Stomach (tissue), 4 donors: Measurements from ENCODE around the gene VSTM2B.

Source experiments
- CTCF ChIP-seq, 7 experiments: fragments of 450-650 bp in 4 of 7; fragments of 200-600 bp in 3 of 7; sonication (generic) in 3 of 7; IDR thresholded peaks; one replicate each; pipeline ENCODE4 v1.5.1; 2016 to 2019; ENCODE audit warnings: antibody characterized with exemption in 7 of 7, control low read depth in 2 of 7, mild to moderate bottlenecking in 1 of 7
- EP300 ChIP-seq: sonication (generic); formaldehyde crosslinking; IDR thresholded peaks from one replicate; pipeline ENCODE4 v1.6.1; 2017; ENCODE audit warnings: antibody characterized with exemption
- POLR2AphosphoS5 ChIP-seq, 3 donors: sonication (generic); formaldehyde crosslinking; IDR thresholded peaks; one replicate each; pipeline ENCODE4 v1.6.1; 2016; ENCODE audit warnings: antibody characterized with exemption in 3 of 3

- TF ChIP-seq CTCF (IDR thresholded peaks at IDR 0.05) = no peak
- no peak for TF ChIP-seq POLR2AphosphoS5 (IDR thresholded peaks at IDR 0.05)
- no peak for TF ChIP-seq EP300
Observed at GRCh38 chr19:29488316-29488715, 37.5 kb upstream of the VSTM2B start.
